DOHH2 (cell line): ENCODE measurements around the gene GHR.

ENCODE experiments used
- H3F3A ChIP-seq: fragments of 200-600 bp; sonication (generic), shearing (Covaris generic); 2 replicates; pipeline ENCODE4 v1.6.0; 2016; ENCODE audit warnings: antibody characterized with exemption, mild to moderate bottlenecking; ENCODE audit not compliant: control insufficient read depth, insufficient read depth
- H3K27ac ChIP-seq: fragments of 200-600 bp; sonication (generic); 2 replicates; pipeline ENCODE4 v1.5.1; 2014; ENCODE audit warnings: low read depth, mild to moderate bottlenecking, low read length, moderate library complexity
- H3K27me3 ChIP-seq: fragments of 200-600 bp; sonication (generic); 2 replicates; pipeline ENCODE4 v1.6.1; 2014; ENCODE audit warnings: mild to moderate bottlenecking, low read length, mixed read lengths; ENCODE audit not compliant: control insufficient read depth
- H3K36me3 ChIP-seq: fragments of 200-600 bp; sonication (generic); 2 replicates; pipeline ENCODE4 v1.6.1; 2014; ENCODE audit warnings: mild to moderate bottlenecking, low read length, moderate library complexity, mixed read lengths; ENCODE audit not compliant: control insufficient read depth
- H3K4me1 ChIP-seq: fragments of 200-600 bp; sonication (generic); 2 replicates; pipeline ENCODE4 v1.6.1; 2014; ENCODE audit warnings: mild to moderate bottlenecking, low read length, mixed read lengths; ENCODE audit not compliant: control insufficient read depth
- H3K4me2 ChIP-seq: fragments of 200-600 bp; sonication (generic); 2 replicates; pipeline ENCODE4 v1.6.0; 2014; ENCODE audit warnings: mild to moderate bottlenecking, low read length, moderate library complexity
- H3K4me3 ChIP-seq: fragments of 200-600 bp; sonication (generic); 2 replicates; pipeline ENCODE4 v1.5.1; 2014; ENCODE audit warnings: mild to moderate bottlenecking, low read length, mixed read lengths
- H3K79me2 ChIP-seq: fragments of 200-600 bp; sonication (generic); 2 replicates; pipeline ENCODE4 v1.6.1; 2014; ENCODE audit warnings: mild to moderate bottlenecking, low read length, mixed read lengths; ENCODE audit not compliant: control insufficient read depth
- H3K9me2 ChIP-seq: fragments of 200-600 bp; sonication (generic); replicated peaks from 2 replicates; pipeline ENCODE4 v1.6.1; 2014; ENCODE audit warnings: mild to moderate bottlenecking, low read length, mixed read lengths; ENCODE audit not compliant: control insufficient read depth
- H3K9me3 ChIP-seq: fragments of 200-600 bp; sonication (generic); 2 replicates; pipeline ENCODE4 v1.6.1; 2014; ENCODE audit warnings: antibody characterized with exemption, low read length, mixed read lengths; ENCODE audit not compliant: control insufficient read depth, insufficient read depth
- H4K20me1 ChIP-seq: fragments of 200-600 bp; sonication (generic); 2 replicates; pipeline ENCODE4 v1.6.0; 2014; ENCODE audit warnings: low read depth, mild to moderate bottlenecking, antibody characterized with exemption, low read length, moderate library complexity; ENCODE audit not compliant: control insufficient read depth, insufficient read depth
- EZH2phosphoT487 ChIP-seq: fragments of 200-600 bp; sonication (generic); IDR thresholded peaks from 2 replicates; pipeline ENCODE4 v1.6.1; 2017; ENCODE audit warnings: borderline replicate concordance, mild to moderate bottlenecking, antibody characterized with exemption, low read length, moderate library complexity, mixed read lengths
- TF ChIP-seq, protein P1 (sequence below): fragments of 200-600 bp; sonication (generic); IDR thresholded peaks from one replicate; pipeline ENCODE4 v1.5.1; 2014; ENCODE audit warnings: antibody characterized with exemption, mild to moderate bottlenecking, low read depth, low read length; ENCODE audit not compliant: poor library complexity, severe bottlenecking

The GHR gene

DNA sequence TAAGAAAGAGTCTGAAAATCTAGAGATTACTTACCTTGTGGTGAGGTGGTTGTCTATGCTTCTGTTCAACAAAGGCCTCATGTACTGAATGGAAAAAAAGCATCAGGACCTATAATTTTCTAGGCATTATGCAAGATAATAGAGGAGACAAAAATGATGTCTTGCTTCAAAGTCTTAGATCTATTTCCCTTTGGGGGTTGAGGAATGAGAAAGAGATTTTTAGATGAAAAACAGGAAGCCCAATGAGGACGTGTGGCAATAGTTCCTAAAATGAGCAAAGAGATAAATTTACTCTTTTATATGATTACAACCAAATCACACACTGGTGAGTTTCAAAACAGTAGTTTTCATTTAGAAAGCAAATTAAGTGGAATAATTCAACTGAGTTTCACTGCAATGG is 99.5 kb downstream of the GHR start:
- Histone ChIP-seq H3F3A (no peaks in the 10 kb centered on the region), H3K4me3 (no peak overlapping the region), H3K9me2 (no peaks in the 10 kb centered on the region), H3K4me1 (no peaks in the 10 kb centered on the region), H4K20me1 (no peaks in the 10 kb centered on the region), H3K27ac (no peak overlapping the region), H3K27me3 (no peaks in the 10 kb centered on the region; the same call in none of the 2 replicates), H3K36me3 (no peaks in the 10 kb centered on the region), H3K79me2 (no peaks in the 10 kb centered on the region), H3K4me2 (no peak overlapping the region), H3K9me3 (no peaks in the 10 kb centered on the region)
- TF ChIP-seq, protein P1, sequence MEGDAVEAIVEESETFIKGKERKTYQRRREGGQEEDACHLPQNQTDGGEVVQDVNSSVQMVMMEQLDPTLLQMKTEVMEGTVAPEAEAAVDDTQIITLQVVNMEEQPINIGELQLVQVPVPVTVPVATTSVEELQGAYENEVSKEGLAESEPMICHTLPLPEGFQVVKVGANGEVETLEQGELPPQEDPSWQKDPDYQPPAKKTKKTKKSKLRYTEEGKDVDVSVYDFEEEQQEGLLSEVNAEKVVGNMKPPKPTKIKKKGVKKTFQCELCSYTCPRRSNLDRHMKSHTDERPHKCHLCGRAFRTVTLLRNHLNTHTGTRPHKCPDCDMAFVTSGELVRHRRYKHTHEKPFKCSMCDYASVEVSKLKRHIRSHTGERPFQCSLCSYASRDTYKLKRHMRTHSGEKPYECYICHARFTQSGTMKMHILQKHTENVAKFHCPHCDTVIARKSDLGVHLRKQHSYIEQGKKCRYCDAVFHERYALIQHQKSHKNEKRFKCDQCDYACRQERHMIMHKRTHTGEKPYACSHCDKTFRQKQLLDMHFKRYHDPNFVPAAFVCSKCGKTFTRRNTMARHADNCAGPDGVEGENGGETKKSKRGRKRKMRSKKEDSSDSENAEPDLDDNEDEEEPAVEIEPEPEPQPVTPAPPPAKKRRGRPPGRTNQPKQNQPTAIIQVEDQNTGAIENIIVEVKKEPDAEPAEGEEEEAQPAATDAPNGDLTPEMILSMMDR: no peak
- TF ChIP-seq EZH2phosphoT487: no peak

DNA sequence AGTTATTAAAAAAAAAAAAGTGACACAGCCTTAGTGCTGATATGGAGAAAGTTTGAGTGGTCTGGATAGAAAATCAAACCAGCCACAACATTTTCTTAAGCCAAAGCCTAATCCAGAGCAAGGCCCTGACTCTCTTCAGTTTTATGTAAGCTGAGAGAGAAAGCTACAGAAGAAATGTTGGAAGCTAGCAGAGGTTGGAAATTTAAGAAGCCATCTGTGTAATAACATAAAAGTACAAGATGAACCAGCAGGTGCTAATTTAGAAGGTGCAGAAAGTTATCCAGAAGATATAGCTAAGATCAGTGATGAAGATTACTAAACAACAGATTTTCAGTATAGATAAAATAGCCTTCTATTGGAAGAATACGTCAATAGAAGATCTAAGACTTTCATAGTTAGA is 102.9 kb downstream of the GHR start:
- H4K20me1 ChIP-seq: no peaks in the 10 kb centered on the region
- no peaks in the 10 kb centered on the region for H3F3A ChIP-seq
- H3K27me3 ChIP-seq: no peaks in the 10 kb centered on the region; the same call in 1 of the 2 replicates
- H3K9me2 ChIP-seq: no peaks in the 10 kb centered on the region
- no peak overlapping the region for H3K27ac ChIP-seq
- H3K4me2 ChIP-seq: no peak overlapping the region
- no peaks in the 10 kb centered on the region for H3K9me3 ChIP-seq
- H3K79me2 ChIP-seq: no peaks in the 10 kb centered on the region
- no peaks in the 10 kb centered on the region for H3K36me3 ChIP-seq
- H3K4me1 ChIP-seq: no peaks in the 10 kb centered on the region
- H3K4me3 ChIP-seq: no peak overlapping the region
- TF ChIP-seq EZH2phosphoT487: no peak
- TF ChIP-seq, protein P1: no peak

DNA sequence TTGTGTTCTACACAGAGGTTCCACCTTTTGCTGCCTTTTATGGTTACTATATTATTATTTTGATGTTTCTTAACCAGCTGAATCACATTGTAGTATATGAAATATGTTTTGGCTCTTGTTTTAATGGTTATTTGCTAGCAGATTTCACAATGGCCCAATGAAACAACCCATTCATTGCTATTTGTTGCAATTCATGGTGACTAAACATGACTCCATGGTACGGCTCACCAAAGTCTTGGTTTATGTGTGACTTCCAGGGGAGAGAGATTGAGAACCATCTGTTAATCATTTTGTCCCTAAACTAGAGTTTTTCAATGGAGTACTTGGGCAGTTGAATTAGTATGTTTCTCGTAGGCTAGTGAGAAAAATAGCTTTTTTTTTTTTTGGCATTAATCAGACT is 108.4 kb downstream of the GHR start:
- H3K4me3 ChIP-seq: no peak overlapping the region
- no peaks in the 10 kb centered on the region for H3K36me3 ChIP-seq
- no peaks in the 10 kb centered on the region for H4K20me1 ChIP-seq
- H3K27me3 ChIP-seq: no peaks in the 10 kb centered on the region
- no peak overlapping the region for H3K4me2 ChIP-seq
- H3K4me1 ChIP-seq: no peaks in the 10 kb centered on the region
- H3K79me2 ChIP-seq: no peaks in the 10 kb centered on the region
- H3K27ac ChIP-seq: no peak overlapping the region
- no peak for TF ChIP-seq EZH2phosphoT487
- TF ChIP-seq, protein P1: no peak
- no peaks in the 10 kb centered on the region for H3F3A ChIP-seq
- no peaks in the 10 kb centered on the region for H3K9me2 ChIP-seq
- H3K9me3 ChIP-seq: no peaks in the 10 kb centered on the region
